ENCODE results near the gene TLE2.

Gene TLE2
- 12.8 reads per million, percentile 37 among the genes with 10 or more reads in this experiment for total RNA-seq

DNA sequence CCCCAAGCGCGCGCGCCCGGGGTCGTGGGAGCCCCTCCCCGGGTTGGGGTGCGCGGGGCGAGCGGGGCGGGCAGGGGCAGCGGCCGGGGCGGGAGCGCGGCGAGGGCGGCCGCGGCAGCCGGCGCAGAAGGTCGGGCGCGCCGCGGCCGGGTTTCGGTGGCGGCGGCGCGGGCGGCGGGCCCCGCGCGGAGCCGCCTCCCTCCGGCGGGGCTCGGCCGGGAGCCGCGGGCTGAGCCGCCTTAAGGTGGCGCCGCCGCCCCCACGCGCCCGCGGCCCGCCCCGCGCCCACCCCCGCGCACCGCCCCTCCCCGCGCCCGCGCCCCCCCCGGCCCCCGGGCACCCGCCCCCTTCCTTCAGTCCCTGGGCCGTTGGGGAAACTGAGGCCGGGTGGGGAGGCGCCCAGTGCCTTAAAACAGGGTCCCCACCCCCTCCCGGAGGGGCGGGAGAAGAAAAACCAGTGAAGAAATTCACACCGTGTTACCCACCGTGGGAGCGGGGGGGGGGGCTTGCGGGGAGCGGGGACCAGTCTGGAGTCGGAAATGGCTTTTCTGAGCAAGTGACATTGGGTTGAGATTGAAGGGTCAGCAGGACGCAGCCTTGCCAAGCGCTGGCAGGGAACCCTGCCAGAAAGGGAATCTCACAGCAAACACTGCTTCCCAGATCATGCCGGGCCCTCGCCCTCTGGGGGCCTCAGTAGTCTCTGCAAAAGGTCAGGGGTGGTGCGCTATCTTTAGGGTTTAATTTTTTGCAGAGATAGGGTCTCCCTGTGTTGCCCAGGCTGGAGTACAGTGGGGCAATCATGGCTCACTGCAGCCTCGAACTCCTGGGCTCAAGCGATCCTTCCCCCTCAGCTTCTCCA lies at the start of gene TLE2:
Gene TLE2 (minus strand): TSS at position 216 of the 859 bp plus-strand sequence. CDS start 376 bp downstream, outside the sequence.
- no peak for DNase-seq

DNA sequence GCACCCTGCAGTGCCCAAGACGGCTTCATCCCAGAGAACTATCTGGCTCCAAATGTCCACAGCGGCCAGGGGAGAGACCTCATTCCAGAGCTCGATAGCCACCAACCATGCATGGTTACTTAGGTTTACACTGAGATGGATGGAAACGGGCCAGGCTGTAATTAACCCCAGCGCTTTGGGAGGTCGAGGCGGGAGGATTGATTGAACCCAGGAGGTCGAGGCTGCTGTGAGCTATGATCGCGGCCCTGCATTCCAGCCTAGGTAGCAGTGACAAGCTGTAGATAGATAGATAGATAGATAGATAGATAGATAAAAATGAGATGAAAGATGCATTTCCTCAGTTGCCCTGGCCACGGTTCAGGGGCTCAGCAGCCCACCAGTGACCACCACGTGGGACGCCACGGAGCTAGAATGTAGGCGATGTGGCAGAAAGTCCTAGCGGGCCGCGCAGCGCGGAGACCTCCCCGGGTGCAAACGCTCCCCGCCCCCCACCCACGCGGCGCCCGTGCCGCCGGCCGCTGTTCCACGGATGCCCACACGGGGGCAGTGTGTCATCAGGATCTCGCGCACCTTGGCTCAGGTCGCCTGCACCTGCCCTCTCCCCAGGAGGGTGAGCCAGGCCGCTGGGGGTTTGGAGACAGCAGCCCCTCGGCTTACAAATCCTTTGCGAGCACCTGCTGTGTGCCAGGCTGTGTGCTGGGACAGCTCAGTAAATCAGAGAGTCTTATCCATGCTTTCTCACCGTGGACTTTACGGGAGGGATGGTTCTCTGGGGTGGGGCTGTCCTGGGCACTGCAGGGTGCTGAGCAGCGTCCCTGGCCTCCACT lies 46.7 kb upstream of the TLE2 start:
- DNase-seq: peak; percentile 75

DNA sequence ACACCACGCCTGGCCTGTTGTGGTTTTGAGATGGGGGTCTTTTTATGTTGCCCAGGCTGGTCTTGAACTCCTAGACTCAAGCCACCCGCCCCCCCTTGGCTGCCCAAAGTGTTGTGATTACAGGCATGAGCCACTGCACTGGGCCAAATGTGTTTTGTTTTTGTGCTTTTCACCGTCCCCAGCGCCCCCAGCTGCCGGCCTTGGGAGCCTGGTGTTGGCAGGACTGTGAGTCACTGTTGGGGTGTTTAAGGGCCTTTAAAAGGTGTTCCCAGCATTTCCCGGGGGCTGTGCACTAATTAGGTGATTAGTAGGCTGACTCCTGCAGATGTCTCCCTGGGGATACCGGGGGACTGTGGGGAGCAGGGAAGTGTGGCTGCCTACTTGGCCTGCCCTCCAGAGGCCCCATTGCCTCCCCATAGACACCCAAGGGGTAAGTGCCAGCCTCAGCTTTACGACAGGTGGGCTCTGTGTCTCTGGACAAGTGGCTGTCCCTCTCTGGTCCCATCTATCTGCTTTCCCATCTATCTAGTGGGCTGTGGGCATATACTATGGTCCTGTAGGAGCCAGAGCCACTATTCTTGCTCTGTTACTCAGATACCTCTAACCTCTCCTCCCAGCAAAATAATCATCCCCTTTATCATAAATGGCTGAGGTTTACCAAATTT lies 45.0 kb upstream of the TLE2 start:
- no peak for DNase-seq

DNA sequence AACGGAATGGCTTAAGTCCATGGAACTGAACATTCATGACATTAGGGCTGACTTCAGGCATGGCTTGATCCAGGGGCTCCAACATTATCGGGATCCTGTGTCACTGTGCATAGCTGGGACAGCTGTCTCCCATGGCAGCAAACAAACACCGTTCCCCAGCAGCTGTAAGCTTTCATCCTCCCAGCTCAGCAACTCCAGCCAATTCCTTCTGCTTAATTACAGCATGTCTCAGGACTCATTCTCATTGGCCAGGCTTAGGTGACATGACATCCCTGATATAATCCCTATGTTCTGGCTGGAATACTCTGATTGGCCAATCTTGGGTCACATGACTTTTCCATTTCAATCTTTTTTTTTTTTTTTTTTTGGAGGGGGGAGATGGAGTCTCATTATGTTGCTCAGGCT lies 44.1 kb upstream of the TLE2 start:
- DNase-seq: no peak

DNA sequence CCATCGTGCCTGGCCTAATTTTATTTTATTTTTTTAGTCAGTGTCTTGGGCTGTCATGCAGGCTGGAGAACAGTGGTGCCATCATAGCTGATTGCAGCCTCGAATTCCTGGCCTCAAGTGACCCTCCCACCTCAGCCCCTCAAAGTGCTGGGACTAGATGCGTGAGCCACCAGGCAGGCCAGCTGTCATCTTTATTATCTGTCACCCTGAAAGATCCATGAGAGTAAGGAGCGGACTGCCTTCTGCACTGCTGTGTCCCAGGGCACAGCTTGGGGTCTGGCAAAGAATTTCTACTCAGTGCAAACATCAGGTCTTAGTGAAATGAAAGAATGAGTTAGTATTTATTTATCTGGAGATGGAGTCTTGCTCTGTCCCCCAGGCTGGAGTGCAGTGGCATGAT lies 42.7 kb upstream of the TLE2 start:
- no peak for DNase-seq

DNA sequence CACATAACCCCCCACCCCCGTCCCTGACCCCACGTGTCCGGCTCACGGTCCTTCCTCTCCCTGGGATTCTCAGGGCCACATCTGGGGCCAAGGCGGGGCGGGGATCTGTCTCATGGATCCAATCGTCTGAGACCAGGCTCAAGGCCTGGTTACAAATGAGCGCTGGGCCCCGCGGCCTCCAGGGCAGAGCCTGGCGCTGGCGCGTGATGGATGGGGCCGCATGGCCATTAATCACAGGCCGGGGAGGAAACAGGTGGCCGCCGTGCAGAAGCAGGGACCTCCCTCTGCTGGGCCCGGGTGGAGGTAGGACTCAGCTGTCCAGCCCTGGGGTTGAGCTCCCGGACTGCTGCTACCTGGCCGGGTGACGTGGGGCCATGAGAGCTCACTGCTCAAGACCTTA lies 39.0 kb upstream of the TLE2 start:
- no peak for DNase-seq

DNA sequence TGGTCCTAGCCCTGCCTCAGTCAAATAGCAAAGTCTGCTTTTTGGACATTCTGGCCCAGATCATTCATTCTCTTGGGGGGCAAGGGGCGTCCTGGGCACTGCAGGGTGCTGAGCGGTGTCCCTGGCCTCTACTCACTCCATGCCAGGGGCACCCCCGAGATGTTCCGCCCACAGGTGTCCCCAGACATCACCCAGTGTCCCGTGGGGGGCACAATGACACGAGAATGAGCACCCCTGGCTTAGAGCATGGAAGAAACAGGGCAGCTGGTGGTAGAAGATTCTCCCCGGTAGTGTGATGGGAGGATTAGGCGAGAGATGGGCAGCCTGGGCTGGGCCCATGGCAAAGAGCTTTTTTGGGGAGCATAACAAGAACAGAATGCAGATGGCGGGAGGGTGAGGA lies 38.5 kb upstream of the TLE2 start:
- DNase-seq: no peak

DNA sequence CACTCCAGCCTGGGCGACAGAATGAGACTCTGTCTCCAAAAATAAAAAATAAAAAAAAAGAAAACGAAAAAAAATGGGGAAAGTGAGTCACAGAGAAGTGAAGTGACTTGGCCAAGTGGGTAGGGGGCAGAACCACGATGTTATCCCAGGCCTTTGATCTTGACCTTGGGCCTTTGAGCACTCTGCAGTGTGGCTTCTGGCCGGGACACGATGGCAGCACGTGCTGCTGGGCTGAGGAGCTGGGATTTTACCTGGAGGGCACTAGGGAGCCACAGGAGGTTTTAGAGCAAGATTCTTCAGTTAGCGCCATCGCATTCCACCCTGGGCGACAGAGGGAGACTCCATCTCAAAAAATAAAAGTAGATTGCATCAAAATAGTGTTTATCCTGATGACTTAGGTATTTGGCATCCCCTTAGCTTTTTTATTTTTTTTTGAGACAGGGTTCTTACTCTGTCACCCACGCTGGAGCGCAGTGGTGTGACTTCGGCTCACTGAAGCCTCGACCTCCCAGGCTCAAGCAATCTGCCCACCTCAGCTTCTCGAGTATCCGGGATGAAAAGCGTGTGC lies 37.5 kb upstream of the TLE2 start:
- DNase-seq: no peak

DNA sequence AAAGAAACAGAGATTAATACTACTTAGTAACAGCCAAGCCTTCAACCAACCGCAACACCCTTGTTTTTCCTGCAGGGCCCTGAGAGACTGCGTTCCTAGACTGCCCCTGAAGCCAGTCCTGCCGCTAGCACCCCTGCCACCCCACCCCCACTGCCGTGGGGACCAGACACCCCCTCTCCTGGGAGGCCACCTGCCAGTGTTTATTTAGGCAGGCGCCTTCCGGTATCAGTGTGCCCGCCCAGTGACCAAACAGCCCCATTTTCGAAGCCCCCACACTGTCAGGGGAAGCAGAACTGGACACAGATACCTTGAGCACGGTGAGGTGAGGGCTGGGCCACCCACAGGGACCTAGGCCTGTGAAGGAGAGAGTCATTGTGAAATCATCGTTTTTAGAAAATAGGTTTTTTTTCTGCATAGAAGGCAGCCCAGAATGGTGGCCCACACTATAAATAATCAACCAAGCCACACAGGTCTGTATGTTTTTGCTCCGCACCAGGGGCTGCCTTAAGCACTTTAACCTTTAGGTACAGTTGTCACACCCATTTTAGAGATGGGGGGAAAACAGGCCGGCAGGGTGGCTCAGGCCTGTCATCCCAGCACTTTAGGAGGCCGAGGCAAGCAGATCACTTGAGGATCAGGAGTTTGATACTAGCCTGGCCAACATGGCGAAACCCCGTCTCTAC lies 36.7 kb upstream of the TLE2 start:
- DNase-seq: no peak

DNA sequence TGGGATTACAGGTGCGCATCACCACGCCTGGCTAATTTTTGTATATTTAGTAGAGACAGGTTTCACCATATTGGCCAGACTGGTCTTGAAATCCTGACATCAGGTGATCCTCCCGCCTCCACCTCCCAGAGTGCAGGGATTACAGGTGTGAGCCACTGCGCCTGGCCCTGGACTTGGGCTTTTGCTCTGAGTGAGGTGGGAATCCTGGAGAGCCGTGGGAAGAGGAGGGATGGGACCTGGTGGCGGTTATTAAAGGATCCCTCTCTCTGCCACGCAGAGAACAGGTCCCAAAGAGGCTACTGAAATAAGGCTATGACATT lies 34.9 kb upstream of the TLE2 start:
- no peak for DNase-seq

DNA sequence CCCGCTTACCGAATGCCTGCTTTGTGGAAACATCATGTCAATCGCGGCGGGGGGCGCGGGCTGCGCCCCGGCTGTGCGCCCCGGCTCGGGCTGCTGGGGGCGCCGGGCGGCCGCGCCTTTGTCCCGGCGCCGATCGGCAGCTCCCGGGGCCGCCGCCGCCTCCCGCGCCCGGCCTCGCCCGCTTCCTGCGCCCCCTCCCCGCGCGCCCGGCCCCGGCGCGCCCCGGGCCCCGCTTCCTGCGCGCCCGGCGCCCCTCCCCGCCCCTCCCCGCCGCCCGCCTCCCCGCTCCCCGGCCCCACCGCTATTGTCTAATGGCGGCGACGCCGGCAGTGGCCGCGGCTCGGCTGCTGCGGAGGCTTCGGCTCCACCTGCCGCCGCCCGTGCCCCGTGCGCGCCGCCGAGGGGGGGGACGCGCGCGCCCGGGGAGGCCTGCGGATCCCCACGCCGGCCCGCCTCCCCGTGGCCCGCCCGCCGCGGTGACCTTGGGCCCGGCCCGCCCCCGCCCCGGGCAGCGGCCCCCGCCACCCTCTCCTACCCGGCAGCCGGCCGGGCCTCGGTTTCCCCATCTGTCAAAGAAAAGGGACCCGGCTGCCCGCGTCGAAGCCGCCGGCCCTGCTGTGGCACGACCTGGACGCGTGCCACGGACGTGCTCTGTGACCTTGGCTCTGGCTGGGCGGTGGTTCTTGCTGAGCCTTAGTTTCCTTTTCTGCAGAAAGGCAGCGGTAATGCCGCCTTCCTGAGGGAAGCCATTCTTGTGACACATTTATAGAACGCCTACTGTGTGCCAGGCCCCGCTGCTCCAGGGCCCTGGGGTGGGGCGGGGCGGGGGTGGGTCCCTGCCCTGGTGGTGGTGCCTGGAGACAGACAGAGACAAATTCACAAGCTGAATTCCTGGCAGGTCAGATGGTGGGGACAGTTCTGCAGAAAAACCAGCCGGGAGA lies 33.4 kb upstream of the TLE2 start, which contains the start of gene TLE5:
Gene TLE5 (minus strand): TSS at position 331 of the 941 bp plus-strand sequence. CDS start 295 bp downstream, at position 36.
- peak; percentile 63 for DNase-seq

DNA sequence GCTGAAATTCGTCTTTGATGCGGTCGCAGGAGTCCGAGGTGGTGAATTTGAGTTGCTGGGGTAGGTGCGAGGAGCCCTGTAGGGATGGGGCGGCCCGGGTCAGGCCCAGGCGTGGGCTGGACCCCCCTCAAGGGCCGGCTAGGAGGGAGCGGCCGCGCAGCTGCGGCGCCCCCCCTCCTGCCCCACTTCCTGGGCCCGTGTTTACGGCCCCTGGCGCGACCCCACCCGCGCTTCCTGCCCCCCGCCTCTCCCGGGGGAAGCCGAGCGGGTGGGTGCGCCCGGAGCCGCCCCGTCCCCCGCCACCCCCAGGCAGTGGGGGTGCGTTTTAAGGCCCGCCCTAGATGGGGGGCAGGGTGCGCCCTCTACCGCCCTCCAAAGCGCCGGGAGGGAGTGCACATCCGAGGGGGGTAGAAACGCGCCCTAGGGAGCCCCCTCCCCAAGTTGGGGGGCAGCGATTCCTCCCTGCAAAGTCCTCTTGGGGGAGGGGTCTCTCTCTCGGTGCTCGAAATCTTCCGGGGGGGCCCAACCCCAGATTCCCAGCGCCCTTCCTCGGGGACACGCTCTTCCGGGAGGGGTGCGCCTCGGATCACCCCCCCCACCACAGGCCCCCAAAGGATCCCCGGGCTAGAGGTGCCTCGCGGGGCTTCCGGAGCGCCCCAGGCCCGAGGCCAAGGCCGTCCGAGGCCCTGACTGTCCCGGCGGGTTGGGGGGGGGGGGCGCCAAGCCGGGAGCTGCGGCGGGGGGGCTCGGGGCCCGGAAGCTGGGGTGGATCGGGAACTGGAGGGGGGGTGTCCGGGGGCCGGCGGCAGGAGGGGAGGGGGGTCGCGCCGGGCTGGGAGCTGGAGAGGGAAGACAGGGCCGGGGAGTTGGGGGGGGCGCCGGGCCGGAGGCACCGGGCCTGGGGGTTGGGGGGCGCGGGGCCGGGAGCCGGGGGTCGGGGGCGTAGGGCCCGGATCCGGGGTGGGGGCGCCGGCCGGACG lies 32.4 kb upstream of the TLE2 start:
- DNase-seq: peak; percentile 62

DNA sequence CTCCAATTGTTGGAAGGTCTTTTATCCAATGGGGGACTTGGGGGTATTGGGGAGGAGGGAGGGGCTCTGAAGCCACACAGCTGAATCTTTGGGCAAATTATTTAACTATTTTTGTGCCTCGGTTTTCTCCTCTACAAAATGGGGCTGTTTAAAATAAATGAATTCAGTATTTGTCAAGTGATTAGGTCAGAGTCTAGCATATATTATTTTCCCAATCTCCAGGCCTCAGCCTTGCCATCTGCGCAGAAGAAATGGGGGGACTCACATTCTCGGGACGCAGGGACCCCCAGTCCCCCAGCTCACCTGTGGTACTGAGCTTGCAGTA lies 31.7 kb upstream of the TLE2 start:
- no peak for DNase-seq

DNA sequence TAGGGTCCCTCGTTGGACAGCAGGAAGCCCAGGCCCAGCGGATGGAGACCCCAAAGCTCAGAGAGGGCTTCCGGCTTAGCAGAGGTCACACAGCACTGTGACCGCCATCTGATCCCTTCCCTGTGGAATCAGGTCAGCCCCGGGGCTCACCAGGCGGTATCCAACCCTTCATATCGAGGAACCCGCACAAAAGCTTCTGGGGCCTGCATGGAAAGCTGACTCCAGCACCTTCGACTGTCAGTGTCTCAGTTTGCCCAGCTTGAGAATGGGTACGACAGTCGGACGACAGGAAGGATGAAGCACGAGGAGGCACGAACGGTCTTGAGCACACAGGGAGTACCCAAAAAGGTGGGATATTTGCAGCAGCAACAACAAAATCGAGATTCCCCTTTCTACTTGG lies 30.6 kb upstream of the TLE2 start:
- DNase-seq: no peak

DNA sequence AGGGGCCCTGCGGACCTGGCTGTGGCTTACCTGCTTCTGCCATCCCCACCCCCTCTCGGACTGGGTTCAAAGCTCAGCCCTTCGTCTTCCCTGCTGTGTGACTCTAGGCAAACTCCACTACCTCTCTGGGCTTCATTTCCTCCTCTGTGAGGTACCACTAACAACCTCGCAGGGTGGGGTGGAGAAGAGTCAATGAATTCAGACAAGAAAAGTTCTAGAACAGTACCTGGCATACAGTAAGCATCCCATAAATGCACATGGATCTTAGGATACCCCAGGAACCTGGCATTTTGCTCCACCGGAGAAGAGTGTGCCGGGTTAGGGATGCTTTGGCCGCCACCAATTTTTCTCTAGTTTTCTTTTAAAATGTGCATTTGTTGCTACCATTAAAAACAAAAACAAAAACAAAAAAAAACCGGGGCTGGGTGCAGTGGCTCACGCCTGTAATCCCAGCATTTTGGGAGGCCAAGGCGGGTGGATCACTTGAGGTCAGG lies 29.8 kb upstream of the TLE2 start:
- no peak for DNase-seq

DNA sequence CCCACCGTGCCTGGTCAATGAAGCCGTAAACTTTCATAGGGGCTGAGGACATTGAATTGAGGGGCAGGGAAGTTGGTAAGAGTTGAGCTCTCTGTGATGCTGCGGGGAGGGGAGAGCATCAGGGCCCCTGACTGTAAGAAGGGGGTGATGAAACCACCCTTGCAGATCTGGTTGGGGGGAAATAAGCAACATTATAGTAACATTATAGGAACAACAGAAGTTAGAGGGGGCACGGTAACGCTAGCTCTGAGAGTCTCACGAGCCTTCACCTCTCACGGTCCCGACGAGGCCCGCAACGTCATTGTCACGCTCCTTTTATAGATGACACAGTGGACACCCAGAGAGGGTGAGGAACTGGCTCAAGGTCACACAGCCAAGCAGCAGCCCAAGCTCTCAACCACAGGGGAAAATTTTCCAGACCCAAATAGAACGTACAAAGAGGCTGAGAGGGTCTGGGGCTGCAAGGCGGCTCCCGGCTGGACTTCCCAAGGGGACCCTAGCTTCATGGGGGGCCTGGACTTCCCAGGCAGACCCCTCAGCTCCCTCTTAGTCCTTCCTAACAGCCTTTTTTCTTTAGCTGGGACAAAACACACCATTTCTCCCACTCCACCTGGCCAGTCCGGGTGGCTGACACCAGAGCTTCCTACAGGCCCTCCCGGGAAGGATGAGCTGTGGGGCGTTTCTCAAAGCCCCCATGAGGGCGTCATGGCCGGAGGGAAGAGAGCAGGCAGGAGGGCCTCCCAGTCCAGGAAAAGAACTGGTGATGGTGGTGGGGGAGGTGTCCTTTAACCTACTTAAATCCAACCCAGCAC lies 29.1 kb upstream of the TLE2 start:
- no peak for DNase-seq

DNA sequence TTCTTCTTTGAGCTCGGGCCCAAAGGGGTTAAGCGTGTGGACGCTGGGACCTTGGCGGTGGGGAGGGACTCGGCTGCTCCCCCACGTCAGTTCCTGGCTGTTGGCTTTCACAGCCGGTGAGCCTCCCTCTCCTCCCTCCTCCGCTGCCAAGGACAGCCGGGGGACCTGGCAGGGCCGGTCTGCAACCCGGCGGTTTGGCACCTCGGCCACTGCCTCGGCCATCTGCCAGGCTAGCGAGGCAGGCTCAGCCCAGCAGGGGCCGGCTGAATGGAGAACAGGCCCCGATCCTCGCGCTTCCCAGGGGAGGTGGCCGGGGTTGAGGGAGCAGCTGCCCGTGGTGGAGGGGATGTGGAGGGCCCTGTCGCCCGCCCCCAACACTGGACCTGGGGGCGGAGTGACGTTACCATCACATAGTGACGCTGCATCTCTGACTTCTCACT lies 28.2 kb upstream of the TLE2 start:
- DNase-seq: no peak

DNA sequence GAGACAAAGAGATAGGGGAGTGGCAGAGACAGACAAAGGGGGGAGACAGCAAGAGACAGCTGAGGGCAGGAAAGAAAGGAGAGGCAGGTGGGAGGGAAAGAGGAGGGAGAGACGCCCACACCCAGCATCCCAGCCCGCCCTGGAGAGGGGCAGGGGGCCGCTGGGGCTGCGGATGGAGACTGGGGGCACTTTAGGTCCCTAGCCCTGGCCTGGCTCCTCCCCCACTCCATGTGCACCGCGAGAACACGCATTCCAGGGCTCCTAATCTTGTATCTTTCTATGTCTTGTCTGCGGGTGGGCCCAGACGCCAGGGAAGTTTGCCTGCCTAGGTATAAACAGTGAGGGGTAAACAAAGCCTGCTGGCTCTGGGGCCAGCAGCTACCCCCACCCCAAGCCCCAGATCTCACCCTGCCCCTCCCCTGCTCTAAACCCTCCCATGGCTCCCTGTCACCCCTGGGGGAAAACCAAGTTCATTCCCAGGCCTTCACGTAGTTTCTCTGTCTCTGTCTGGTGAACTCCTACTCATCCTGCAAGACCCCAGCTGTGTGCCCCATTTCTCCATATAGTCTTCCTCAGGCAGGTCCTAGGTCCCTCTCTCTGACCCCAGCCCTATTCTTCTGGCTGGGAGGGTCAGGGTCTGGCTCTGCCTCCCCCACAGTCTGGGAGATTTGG lies 27.5 kb upstream of the TLE2 start:
- no peak for DNase-seq
